CD4-positive, alpha-beta T cell treated with Interleukin-15 for 4 hours (primary cell): ENCODE data around the gene PRAMEF8.
"Not testable (repeated sequence)": the region's sequence is repeated elsewhere in the genome, so short reads cannot be mapped to it uniquely, and the experiment has no call there.

Experiments
- DNase-seq: peaks from one replicate; pipeline ENCODE4 v3.0.0-alpha.2; 2020; ENCODE audit warnings: low spot score

PRAMEF8 gene

DNA sequence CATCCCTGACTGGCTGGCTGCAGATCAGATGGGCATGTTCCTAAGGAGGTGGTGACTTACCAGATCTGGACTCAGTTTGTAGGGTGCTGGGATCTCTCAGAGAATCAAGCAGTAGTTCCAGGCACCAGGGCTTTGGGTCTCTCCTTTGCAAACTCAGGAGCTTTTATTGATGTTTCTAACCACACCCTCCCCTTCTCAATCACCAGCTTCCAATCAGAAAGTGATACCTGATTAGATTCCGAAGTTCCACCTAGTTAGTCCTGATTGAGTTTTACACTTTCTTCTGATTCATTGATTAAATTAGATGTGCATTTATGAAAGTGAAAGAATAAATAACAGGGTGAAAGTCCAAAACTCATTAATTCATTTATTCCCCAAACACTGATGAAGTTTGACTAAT lies at the start of gene PRAMEF8:
PRAMEF8 (minus strand) TSS at position 101 of the 400 bp plus-strand sequence. CDS start 1,046 bp downstream, outside the sequence.
- not testable (repeated sequence) for DNase-seq

DNA sequence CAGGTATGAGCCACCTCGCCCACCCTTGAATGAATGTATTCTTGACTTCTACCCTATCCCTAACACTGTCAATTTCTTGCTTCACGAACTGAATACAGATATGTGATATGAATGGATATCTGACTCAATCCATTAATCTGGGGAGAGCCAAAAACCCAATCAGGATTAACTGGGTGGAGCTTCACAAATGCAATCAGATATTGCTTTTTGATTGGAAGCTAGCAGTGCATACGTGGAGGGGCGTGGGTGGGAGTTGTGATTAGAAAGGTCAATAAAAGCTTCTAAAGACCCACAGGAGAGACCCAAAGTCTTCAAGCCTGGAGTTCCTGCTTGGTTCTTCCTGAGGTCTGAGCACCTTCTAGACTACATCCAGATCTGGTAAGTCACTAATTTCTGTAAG lies 30.3 kb upstream of the PRAMEF8 start, which contains the start of gene PRAMEF15:
PRAMEF15 (plus strand) TSS at position 301 of the 400 bp plus-strand sequence. CDS start 2,827 bp downstream, outside the sequence.
- DNase-seq: not testable (repeated sequence)

DNA sequence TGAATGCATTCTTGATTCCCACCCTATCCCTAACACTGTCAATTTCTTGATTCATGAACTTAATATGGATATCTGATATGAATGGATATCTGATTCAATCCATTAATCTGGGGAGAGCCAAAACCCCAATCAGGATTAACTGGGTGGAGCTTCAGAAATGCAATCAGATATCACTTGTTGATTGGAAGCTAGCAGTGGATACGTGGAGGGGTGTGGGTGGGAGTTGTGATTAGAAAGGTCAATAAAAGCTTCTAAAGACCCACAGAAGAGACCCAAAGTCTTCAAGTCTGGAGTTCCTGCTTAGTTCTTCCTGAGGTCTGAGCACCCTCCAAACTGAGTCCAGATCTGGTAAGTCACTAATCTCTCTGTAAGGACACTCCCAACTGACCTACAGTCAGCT lies 18.3 kb upstream of the PRAMEF8 start, which contains the start of gene PRAMEF33:
PRAMEF33 (plus strand) TSS at position 301 of the 400 bp plus-strand sequence. CDS start 2,416 bp downstream, outside the sequence.
- DNase-seq: not testable (repeated sequence)

DNA sequence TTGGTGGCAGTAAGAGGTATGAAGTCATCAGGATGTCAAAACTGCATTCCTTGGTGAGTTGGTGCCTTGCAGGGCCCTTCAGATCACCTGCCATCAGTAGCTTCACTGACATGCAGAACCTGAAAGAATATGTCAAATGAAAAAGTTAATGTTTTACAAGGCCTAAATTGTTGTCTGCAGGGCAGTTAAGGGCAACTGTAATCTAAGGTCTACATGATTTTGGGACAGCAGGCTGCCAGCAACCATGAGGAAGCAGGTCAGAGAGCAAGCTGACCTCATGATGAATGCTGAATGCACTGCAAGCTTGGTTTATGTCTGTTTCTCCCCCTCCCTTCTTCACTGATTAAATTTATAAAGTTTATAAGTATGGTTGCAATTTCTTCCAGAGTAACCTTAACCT lies 17.3 kb upstream of the PRAMEF8 start:
- DNase-seq: not testable (repeated sequence)

DNA sequence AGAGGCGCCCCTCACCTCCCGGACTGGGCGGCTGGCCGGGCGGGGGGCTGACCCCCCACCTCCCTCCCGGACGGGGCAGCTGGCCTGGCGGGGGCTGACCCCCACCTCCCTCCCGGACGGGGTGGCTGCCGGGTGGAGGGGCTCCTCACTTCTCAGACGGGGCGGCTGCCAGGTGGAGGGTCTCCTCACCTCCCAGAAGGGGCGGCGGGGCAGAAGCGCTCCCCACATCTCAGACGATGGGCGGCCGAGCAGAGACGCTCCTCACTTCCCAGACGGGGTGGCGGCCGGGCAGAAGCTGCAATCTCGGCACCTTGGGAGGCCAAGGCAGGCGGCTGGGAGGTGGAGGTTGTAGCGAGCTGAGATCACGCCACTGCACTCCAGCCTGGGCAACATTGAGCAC lies 13.8 kb upstream of the PRAMEF8 start:
- DNase-seq: not testable (repeated sequence)

DNA sequence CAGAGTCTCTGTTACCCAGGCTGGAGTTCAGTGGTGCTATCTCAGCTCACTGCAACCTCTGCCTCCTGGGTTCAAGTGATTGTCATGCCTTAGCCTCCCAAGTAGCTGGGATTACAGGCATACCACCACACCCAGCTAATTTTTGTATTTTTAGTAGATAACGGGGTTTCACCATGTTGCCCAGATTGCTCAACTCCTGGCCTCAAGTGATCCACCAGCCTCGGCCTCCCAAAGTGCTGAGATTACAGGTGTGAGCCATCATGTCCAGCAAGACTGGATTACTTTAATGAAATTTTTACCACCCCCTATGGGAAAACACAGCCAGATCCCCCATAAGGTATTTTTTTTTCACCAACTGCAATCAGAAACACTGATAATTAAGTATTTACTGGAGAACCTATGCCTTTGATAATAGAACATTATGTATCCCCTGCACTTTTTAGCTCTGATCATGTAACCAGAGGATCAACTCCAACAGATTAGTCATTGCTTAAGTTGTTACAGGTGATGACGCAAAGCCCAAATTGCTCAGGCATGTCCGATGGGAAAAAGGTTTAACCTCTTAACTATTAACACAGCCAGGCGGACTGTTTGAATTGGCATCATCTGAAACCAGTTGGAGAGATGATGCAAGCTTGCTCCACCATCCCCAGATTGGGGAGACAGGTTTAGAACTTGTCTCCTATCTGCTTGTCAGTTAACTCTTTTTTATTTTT lies 12.4 kb upstream of the PRAMEF8 start:
- not testable (repeated sequence) for DNase-seq

DNA sequence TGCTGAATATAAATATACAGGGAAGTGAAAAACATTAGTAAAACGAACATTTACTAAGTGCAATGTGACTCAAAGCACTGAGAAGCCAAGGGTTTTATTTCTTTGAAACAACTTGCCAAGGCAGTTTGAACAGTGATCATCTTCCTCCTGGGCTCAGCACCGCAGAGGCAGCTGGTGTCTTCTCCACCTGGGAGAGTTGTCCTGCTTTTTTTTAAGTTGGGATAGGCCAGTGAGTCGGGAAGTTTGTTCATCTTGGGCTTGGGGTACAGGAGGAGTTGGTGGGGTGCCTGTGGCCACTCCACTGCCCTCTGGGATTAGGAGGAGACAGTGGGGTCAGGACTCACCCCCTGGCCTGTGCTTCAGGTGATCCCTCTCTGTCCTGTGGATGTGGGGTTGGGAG lies 4.1 kb upstream of the PRAMEF8 start:
- not testable (repeated sequence) for DNase-seq

DNA sequence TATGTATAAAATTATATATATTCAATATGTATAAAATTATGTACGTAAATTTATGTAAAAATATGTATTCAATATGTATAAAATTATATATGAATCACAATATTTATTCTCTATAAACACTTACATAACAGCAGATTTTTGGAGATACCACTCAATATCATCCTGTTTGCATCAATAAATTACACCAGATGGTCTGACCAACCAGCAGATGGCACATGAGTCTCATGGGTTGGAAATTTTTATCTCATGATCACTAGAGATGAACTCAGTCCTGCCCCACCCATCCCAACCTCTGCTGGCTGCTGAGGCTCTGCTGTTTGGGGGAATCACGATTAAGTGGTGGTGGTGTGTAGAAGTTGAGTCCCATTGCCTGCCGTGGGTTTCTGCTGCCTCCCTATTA lies 5.3 kb downstream of the PRAMEF8 start:
- not testable (repeated sequence) for DNase-seq

DNA sequence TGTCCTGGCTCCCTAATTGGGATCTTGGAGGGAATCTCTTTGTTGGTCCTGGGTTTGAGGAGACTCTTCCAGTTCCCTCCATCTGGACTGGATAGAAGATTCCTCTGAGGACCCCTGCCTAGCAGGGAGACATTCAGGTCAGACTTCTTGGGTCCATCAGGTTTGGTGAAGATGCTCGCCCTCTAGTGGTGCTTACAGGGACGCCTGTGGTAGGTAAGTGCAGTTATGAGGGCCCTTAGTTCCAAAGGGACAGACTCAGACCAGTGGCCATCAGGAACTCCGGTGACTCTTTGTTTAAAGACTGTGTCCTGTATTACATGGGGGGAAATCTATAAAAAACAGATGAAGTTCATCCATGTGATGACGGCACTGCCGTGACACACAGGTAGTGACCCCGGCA lies 7.9 kb downstream of the PRAMEF8 start:
- not testable (repeated sequence) for DNase-seq

DNA sequence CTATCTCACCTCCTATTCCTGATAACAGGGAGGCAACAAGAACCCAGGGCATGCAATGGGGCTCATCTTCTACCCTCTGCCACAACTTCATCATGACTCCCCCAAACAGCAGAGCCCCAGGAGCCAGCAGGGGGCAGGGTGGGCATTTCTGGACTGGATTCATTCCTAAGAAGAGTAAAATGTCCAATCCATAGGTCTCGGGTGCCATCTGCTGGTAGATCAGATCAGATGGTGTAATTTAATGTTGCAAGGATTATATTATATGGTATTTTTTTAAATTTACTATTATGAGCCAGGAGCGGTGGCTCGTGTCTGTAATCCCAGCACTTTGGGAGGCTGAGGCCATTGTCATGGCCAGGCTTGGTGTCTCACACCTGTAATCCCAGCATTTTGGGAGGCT lies 19.8 kb downstream of the PRAMEF8 start:
- DNase-seq: not testable (repeated sequence)

DNA sequence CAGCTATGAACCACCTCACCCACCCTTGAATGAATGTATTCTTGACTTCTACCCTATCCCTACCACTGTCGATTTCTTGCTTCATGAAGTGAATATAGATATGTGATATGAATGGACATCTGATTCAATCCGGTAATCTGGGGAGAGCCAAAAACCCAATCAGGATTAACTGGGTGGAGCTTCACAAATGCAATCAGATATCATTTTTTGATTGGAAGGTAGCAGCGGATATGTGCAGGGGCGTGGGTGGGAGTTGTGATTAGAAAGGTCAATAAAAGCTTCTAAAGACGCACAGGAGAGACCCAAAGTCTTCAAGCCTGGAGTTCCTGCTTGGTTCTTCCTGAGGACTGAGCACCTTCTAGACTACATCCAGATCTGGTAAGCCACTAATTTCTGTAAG lies 31.0 kb downstream of the PRAMEF8 start, which contains the start of gene PRAMEF5:
PRAMEF5 (plus strand) TSS at position 301 of the 400 bp plus-strand sequence. CDS start 5,071 bp downstream, outside the sequence.
- DNase-seq: not testable (repeated sequence)

DNA sequence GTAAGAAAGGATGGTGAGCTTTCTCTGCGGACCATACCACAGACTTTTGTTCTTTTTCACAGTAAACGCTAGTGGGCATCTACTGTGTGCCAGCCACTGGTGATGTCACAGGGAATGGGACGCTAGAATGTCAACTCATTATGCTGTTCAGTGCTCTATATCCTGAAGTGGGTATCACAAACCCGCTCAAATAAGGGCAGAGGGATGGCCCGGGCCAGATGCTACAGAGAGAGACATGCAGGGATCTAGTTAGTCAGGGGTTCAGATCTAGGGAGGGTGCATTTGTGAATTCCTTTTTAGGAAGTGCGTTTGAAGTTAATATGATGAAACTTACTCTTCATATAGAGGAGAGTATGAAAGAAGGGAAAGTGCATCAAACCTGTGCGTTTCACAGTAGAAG lies 37.8 kb downstream of the PRAMEF8 start:
- DNase-seq: not testable (repeated sequence)

DNA sequence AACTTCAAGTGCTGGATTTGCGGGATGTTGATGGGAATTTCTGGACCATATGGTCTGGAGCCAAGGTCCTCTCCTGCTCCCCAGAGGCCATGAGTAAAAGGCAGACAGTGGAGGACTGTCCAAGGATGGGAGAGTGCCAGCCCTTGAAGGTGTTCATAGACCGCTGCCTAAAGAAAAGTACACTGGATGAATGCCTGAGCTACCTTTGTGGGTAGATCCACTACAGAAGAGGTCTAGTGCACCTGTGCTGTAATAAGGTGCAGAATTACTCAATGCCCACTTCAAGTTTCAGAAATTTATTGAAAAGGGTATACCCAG lies 38.4 kb downstream of the PRAMEF8 start:
- not testable (repeated sequence) for DNase-seq

DNA sequence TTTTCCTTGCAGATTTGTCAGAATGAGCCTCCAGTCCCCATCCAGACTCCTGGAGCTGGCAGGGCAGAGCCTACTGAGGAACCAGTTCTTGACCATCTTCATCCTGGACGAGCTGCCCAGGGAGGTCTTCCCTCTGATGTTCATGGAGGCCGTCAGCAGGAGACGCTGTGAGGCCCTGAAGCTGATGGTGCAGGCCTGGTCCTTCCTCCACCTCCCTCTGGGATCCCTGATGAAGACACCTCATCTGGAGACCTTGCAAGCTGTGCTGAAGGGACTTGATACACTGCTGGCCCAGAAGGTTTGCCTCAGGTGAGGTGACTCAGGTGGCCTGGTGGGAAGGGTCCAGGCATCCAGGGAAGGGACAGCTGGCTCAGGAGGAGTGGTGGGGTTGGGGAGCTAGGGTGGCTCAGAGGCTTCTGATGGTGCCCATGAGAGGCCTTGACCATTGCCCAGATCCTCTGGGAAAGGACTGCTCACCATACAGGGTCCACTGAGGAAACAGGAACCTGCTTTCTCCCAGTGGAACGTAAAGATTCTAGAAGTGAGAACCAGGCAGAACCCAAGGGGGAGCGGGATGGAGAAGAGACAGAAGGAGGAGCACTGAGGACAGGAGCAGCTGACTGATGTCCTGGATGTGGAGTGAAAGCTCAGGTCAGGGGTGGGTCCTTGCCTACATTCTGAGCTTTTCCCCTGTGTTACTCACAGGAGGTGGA lies 38.9 kb downstream of the PRAMEF8 start:
- DNase-seq: not testable (repeated sequence)

DNA sequence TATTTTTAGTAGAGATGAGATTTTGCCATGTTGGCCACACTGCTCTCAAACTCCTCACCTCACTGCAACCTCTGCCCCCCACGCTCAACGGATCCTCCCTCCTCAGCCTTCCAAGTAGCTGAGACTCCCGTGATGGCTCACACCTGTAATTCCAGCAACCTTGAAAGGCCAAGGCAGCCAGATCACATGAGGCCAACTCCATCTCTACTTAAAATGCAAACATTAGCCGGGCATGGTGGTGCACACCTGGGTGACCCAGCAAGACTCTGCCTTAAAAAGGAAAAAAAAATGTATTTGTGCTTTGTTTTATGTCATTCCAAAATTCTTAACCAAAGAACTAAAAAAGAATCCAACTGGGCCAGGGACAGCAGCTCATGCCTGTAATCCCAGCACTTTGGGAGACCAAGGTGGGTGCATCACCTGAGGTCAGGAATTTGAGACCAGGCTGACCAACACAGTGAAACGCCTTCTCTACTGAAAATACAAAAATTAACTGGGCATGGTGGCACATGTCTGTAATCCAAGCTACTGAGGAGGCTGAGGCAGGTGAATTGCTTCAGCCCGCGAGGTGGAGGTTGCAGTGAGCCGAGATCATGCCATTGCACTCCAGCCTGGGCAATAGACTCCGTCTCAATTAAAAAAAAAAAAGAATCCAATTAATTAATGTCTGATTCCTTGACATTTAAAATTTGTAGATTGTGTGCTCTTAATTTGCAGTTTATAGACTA lies 41.2 kb downstream of the PRAMEF8 start:
- not testable (repeated sequence) for DNase-seq

DNA sequence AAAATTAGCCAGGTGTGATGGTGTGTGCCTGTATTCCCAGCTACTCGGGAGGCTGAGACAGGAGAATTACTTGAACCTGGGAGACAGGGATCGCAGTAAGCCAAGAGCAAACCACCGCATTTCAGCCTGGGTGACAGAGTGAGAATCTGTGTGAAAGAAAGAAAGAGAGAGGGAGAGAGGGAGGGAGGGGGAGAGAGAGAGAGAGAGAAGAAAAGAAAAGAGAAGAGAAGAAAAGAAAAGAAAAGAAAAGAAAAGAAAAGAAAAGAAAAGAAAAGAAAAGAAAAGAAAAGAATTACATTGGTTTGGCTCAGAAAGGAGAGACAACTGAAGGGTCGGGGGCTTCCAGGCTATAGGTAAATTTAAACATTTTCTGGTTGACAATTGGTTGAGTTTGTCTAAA lies 45.3 kb downstream of the PRAMEF8 start:
- not testable (repeated sequence) for DNase-seq

DNA sequence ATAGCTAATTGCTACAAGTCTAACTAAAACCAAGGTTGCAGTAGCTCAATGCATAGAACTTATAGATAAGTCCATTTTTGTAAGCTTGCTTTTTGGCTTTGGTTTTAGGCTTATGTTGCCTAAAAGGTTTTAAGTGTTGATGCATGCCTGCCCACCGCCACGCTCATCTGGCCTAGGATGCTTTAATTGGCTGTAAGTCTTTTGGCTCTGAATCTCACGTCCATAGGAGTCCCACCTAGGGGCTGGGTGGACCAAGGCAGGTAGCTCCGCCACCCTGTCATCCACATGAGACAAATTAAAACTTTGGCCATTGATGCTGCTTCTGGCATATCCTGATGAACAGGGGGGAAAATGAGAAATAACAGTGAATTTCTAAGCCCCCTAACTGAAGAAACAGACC lies 47.4 kb downstream of the PRAMEF8 start:
- DNase-seq: not testable (repeated sequence)

DNA sequence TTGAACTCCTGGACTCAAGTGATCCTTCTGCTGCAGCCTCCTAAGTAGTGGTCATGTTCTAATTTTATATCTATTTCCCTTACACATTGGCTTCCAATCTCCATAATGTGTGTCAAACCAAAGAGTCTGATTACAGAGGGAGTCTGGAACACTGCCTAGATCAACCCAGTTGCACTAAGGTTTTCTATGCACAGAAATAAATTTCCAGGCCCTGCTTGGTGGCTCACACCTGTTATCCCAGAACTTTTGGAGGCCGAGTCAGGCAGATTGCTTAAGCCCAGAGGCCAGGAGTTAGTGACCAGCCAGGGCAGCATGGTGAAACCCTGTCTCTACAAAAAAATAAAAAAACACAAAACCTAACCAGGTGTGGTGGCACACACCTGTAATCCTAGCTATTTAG lies 50.9 kb downstream of the PRAMEF8 start:
- DNase-seq: not testable (repeated sequence)

DNA sequence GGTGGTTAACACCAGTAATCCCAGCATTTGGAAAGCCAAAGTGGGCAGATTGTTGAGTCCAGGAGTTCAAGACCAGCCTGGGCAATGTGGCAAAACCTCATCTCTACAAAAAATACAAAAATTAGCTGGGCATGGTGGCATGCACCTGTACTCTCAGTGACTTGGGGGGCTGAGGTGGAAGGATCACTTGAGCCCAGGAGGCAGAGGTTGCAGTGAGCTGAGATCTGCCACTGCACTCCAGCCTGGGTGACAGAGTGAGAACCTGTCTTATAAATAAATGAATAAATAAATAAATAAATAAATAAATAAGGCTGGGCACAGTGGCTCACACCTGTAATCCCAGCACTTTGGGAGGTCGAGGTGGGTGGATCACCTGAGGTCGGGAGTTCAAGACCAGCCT lies 52.9 kb downstream of the PRAMEF8 start:
- not testable (repeated sequence) for DNase-seq
